ENCODE data around the gene SEMA3B. TPM values are rescaled to one million over a fixed set of nuclear protein-coding genes. Genes with fewer than 3 reads are reported as not detected.

Gene SEMA3B
- total and polyA plus RNA-seq, 9 of the 15 experiments (the other 6 are each of a cell fraction or from before 2014, with no cell fraction given), result 0.03 to 1.8 (median 0.55) TPM; not detected in 1

- TF ChIP-seq RERE (CRISPR knock-in tag; IDR thresholded peaks at IDR 0.05; ENCODE audit: borderline replicate concordance), result no peak
- TF ChIP-seq, protein P1, sequence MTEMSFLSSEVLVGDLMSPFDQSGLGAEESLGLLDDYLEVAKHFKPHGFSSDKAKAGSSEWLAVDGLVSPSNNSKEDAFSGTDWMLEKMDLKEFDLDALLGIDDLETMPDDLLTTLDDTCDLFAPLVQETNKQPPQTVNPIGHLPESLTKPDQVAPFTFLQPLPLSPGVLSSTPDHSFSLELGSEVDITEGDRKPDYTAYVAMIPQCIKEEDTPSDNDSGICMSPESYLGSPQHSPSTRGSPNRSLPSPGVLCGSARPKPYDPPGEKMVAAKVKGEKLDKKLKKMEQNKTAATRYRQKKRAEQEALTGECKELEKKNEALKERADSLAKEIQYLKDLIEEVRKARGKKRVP (CRISPR knock-in tag; IDR thresholded peaks at IDR 0.05), result no peak
- TF ChIP-seq JUND (IDR thresholded peaks at IDR 0.05; ENCODE audit: borderline replicate concordance, low read depth, low read length), result no peak
- TF ChIP-seq JUND (tag; IDR thresholded peaks at IDR 0.05; ENCODE audit: borderline replicate concordance, low read depth, low read length), result no peak; the same call in 2 of the 3 replicates
- no peak for TF ChIP-seq NFYB (IDR thresholded peaks at IDR 0.05; ENCODE audit: extremely low read depth, insufficient read length)
- no peak for TF ChIP-seq PTBP1 (IDR thresholded peaks at IDR 0.05; ENCODE audit: low read depth, low read length)
- TF ChIP-seq POU5F1 (IDR thresholded peaks at IDR 0.05; ENCODE audit: borderline replicate concordance, low read depth, low read length, partially characterized antibody), result no peak
- peak; percentile 79; the same call in 1 of the 2 replicates for TF ChIP-seq NFRKB (IDR thresholded peaks at IDR 0.05; ENCODE audit: low read depth)
- no peak for TF ChIP-seq NR2C2 (CRISPR knock-in tag; IDR thresholded peaks at IDR 0.05)
- TF ChIP-seq NR2C2 (tag; IDR thresholded peaks at IDR 0.05), result peak; percentile 45; the same call in 1 of the 2 replicates
- TF ChIP-seq, protein P2, sequence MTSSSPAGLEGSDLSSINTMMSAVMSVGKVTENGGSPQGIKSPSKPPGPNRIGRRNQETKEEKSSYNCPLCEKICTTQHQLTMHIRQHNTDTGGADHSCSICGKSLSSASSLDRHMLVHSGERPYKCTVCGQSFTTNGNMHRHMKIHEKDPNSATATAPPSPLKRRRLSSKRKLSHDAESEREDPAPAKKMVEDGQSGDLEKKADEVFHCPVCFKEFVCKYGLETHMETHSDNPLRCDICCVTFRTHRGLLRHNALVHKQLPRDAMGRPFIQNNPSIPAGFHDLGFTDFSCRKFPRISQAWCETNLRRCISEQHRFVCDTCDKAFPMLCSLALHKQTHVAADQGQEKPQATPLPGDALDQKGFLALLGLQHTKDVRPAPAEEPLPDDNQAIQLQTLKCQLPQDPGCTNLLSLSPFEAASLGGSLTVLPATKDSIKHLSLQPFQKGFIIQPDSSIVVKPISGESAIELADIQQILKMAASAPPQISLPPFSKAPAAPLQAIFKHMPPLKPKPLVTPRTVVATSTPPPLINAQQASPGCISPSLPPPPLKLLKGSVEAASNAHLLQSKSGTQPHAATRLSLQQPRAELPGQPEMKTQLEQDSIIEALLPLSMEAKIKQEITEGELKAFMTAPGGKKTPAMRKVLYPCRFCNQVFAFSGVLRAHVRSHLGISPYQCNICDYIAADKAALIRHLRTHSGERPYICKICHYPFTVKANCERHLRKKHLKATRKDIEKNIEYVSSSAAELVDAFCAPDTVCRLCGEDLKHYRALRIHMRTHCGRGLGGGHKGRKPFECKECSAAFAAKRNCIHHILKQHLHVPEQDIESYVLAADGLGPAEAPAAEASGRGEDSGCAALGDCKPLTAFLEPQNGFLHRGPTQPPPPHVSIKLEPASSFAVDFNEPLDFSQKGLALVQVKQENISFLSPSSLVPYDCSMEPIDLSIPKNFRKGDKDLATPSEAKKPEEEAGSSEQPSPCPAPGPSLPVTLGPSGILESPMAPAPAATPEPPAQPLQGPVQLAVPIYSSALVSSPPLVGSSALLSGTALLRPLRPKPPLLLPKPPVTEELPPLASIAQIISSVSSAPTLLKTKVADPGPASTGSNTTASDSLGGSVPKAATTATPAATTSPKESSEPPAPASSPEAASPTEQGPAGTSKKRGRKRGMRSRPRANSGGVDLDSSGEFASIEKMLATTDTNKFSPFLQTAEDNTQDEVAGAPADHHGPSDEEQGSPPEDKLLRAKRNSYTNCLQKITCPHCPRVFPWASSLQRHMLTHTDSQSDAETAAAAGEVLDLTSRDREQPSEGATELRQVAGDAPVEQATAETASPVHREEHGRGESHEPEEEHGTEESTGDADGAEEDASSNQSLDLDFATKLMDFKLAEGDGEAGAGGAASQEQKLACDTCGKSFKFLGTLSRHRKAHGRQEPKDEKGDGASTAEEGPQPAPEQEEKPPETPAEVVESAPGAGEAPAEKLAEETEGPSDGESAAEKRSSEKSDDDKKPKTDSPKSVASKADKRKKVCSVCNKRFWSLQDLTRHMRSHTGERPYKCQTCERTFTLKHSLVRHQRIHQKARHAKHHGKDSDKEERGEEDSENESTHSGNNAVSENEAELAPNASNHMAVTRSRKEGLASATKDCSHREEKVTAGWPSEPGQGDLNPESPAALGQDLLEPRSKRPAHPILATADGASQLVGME (CRISPR knock-in tag; IDR thresholded peaks at IDR 0.05), result no peak
Observed at GRCh38 chr3:50299929-50300680, 31.2 kb downstream of the SEMA3B start (continued).
